BLaER1 treated with 17β-estradiol and CSF1 and Interleukin-3, amounts not matched to agents 10 nM and 100 nM (cell line): ENCODE results near the gene SNPH.

Experiments used
- H3K27ac ChIP-seq, 11 experiments: shearing (Covaris generic); formaldehyde crosslinking; 2 replicates each; pipeline ENCODE4 v1.8.1; 2022
- H3K27me3 ChIP-seq, 11 experiments: shearing (Covaris generic); formaldehyde crosslinking; 2 replicates each; pipeline ENCODE4 v1.8.1; 2022
- H3K36me3 ChIP-seq, 11 experiments: shearing (Covaris generic); formaldehyde crosslinking; 2 replicates each; pipeline ENCODE4 v1.8.1; 2022
- H3K4me1 ChIP-seq, 10 experiments: shearing (Covaris generic); formaldehyde crosslinking; 2 replicates each; pipeline ENCODE4 v1.8.1; 2022
- H3K4me2 ChIP-seq, 11 experiments: shearing (Covaris generic); formaldehyde crosslinking; 2 replicates each; pipeline ENCODE4 v1.8.1; 2022
- H3K4me3 ChIP-seq, 10 experiments: shearing (Covaris generic); formaldehyde crosslinking; 2 replicates each; pipeline ENCODE4 v1.8.1; 2022
- H3K9ac ChIP-seq, 11 experiments: shearing (Covaris generic); formaldehyde crosslinking; 2 replicates each; pipeline ENCODE4 v1.8.1; 2022
- H3K9me3 ChIP-seq, 11 experiments: shearing (Covaris generic); formaldehyde crosslinking; replicated peaks in 1 of 11; 2 replicates each; pipeline ENCODE4 v1.8.1; 2022
- H4K20me1 ChIP-seq, 11 experiments: shearing (Covaris generic); formaldehyde crosslinking; 2 replicates each; pipeline ENCODE4 v1.8.1; 2022
- Cebpa-rat ChIP-seq, 11 experiments: shearing (Covaris generic); IDR thresholded peaks; 2 replicates each; pipeline ENCODE4 v1.8.1; 2022

SNPH gene

GRCh38 chr20:1345756-1346093, 79.6 kb downstream of the SNPH start:
- no peak for TF ChIP-seq Cebpa-rat (IDR thresholded peaks at IDR 0.05)
- Histone ChIP-seq H4K20me1 (peaks cover 0 to 25% (median 4%) of the 10 kb centered on the region in 11 experiments; a peak in 8 of 22 replicates), H3K9ac (no peak overlapping the region), H3K27ac (no peak overlapping the region), H3K4me3 (no peak overlapping the region), H3K4me1 (peaks cover 0 to 6% (median 2%) of the 10 kb centered on the region in 10 experiments; a peak in 4 of 20 replicates), H3K9me3 (peaks cover 42 to 45% (median 43%) of the 10 kb centered on the region in 11 experiments), H3K4me2 (no peak overlapping the region), H3K27me3 (no peaks in the 10 kb centered on the region), H3K36me3 (peaks cover 7 to 61% (median 38%) of the 10 kb centered on the region in 11 experiments; a peak in 21 of 22 replicates)

GRCh38 chr20:1346315-1346969, 80.3 kb downstream of the SNPH start:
- Histone ChIP-seq H3K9ac (no peak overlapping the region), H3K9me3 (peaks cover 44 to 52% (median 50%) of the 10 kb centered on the region in 11 experiments), H3K27ac (no peak overlapping the region), H3K36me3 (peaks cover 8 to 63% (median 44%) of the 10 kb centered on the region in 11 experiments; a peak in 21 of 22 replicates), H4K20me1 (peaks cover 0 to 22% (median 4%) of the 10 kb centered on the region in 11 experiments; a peak in 7 of 22 replicates), H3K4me2 (no peak overlapping the region), H3K4me3 (no peak overlapping the region), H3K27me3 (no peaks in the 10 kb centered on the region), H3K4me1 (peaks cover 0 to 6% (median 2%) of the 10 kb centered on the region in 10 experiments; a peak in 4 of 20 replicates)
- no peak for TF ChIP-seq Cebpa-rat (IDR thresholded peaks at IDR 0.05)

- Histone ChIP-seq H3K27me3 (no peaks in the 10 kb centered on the region), H3K36me3 (peaks cover 71 to 97% (median 92%) of the 10 kb centered on the region in 11 experiments), H3K4me1 (peaks cover 0 to 7% (median 0%) of the 10 kb centered on the region in 10 experiments; a peak in 2 of 20 replicates), H4K20me1 (peaks cover 0 to 18% (median 7%) of the 10 kb centered on the region in 11 experiments; a peak in 7 of 22 replicates), H3K4me2 (no peak overlapping the region), H3K9me3 (peaks cover 59 to 77% (median 69%) of the 10 kb centered on the region in 11 experiments), H3K4me3 (no peak overlapping the region), H3K27ac (no peak overlapping the region), H3K9ac (no peak overlapping the region)
- TF ChIP-seq Cebpa-rat (IDR thresholded peaks at IDR 0.05) = no peak
Observed at GRCh38 chr20:1353956-1354355, 87.9 kb downstream of the SNPH start.

GRCh38 chr20:1357921-1358671, 92.0 kb downstream of the SNPH start:
- H3K9me3 ChIP-seq = peaks cover 24 to 39% (median 30%) of the 10 kb centered on the region in 11 experiments
- no peaks in the 10 kb centered on the region for H3K27me3 ChIP-seq
- peaks cover 93 to 100% (median 95%) of the 10 kb centered on the region in 11 experiments for H3K36me3 ChIP-seq
- peaks cover 0 to 17% (median 9%) of the 10 kb centered on the region in 10 experiments; a peak in 9 of 20 replicates for H3K4me1 ChIP-seq
- H3K4me2 ChIP-seq = no peak overlapping the region
- H3K9ac ChIP-seq = no peak overlapping the region
- peaks cover 7 to 44% (median 20%) of the 10 kb centered on the region in 11 experiments; a peak in 14 of 22 replicates for H4K20me1 ChIP-seq
- H3K27ac ChIP-seq = no peak overlapping the region
- TF ChIP-seq Cebpa-rat (IDR thresholded peaks at IDR 0.05) = no peak
- H3K4me3 ChIP-seq = no peak overlapping the region
